Kidney epithelial cell (primary cell): Measurements from ENCODE around the gene DNAJB8. TPM values are rescaled to one million over a fixed set of nuclear protein-coding genes. Genes with fewer than 3 reads are reported as not detected.

Experiments used
- DNase-seq: peaks from one replicate; pipeline ENCODE4 v3.0.0-alpha.2; 2010; ENCODE audit warnings: low read depth
- H3K27me3 ChIP-seq: 2 replicates; pipeline ENCODE4 v1.6.0; 2011; ENCODE audit warnings: low read length; ENCODE audit not compliant: control insufficient read depth, insufficient read depth
- H3K36me3 ChIP-seq: 2 replicates; pipeline ENCODE4 v1.5.1; 2011; ENCODE audit warnings: low read length; ENCODE audit not compliant: control insufficient read depth, insufficient read depth
- H3K4me3 ChIP-seq: 2 replicates; pipeline ENCODE4 v1.5.1; 2011; ENCODE audit warnings: low read depth, mild to moderate bottlenecking, control low read depth, low read length
- total RNA-seq: library from RNA; depleted of rRNA; stranded (reverse); fragments of >200 nt; gene quantifications from 2 replicates; pipeline ENCODE4 v1.2.3, GENCODE V29; 2015
- TF ChIP-seq, protein P1 (sequence below): IDR thresholded peaks from 2 replicates; pipeline ENCODE4 v1.5.1; 2011; ENCODE audit warnings: mild to moderate bottlenecking, moderate library complexity, low read length, control low read depth, inconsistent platforms; ENCODE audit not compliant: insufficient read depth, poor library complexity, severe bottlenecking

The DNAJB8 gene
- total RNA-seq, 1 donor from 2014 or later = not detected

DNA sequence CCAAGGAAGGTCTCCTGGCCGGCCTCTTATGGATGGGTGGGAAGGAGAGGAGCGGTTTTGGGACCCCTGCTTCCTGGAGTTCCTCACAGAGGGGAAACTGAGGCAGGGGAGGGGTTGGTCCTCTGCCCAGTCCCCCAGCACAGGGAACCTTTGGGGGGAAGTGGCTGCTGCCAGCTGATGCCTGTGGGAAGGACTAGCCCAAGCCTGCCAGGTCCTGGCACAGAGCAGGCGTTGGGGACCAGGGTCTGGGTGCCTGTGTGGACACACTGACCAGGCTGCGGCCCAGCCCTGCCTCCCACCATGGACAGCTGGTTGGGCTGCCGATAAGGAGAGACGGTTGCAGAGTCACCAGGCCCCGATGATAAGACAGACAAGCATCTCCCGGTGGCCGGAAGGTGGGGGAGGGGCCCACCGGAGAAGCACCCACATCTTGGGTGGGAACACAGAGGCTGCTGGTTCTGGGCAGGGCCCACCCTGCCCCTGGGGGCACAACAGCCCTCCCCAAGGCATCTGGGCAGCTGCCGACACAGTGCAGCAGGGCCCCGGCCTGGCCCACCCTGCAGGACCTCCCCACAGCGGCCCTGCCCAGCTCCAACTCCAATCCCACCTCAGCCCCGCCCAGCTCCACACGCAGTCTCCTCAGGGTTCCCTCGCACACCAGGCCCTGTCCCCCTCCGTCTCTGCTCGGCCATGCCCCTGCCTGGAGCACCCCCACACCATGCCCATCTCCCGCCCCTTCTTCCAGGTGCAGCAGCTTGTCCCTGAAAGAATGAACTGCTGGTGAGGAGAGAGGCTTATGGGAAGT lies 50.7 kb downstream of the DNAJB8 start:
- Histone ChIP-seq H3K27me3 (peaks cover 2% of the 10 kb centered on the region), H3K36me3 (no peaks in the 10 kb centered on the region), H3K4me3 (no peak overlapping the region)
- TF ChIP-seq, protein P1, sequence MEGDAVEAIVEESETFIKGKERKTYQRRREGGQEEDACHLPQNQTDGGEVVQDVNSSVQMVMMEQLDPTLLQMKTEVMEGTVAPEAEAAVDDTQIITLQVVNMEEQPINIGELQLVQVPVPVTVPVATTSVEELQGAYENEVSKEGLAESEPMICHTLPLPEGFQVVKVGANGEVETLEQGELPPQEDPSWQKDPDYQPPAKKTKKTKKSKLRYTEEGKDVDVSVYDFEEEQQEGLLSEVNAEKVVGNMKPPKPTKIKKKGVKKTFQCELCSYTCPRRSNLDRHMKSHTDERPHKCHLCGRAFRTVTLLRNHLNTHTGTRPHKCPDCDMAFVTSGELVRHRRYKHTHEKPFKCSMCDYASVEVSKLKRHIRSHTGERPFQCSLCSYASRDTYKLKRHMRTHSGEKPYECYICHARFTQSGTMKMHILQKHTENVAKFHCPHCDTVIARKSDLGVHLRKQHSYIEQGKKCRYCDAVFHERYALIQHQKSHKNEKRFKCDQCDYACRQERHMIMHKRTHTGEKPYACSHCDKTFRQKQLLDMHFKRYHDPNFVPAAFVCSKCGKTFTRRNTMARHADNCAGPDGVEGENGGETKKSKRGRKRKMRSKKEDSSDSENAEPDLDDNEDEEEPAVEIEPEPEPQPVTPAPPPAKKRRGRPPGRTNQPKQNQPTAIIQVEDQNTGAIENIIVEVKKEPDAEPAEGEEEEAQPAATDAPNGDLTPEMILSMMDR = no peak
- DNase-seq = no peak

DNA sequence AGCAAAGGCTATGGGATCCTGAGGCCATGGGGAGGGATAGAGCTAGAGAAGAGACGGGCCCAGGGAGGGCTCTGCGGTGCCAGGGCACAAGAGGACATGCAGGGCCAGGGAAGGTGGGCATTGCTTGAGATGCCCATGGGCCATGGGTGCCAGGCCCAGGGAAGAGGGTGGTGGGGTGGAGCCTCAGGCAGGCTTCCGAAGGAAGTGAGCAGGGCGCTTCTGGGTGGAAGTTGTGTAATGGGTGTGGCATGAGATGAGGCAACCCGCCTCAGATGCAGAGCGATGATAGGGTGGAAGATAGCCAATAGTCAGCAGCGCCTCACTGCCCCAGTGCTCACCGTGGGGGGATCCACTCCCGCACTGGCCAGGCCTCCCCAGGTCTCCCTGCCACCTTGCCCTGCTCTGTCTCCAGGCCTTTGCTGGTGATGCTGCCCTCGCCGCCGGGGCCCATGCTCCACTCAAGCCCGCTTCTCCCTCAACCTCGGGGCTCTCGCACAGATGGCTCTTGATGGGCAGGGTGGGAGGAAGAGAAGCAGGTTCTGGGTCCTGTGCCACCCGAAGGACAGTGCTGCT lies 51.4 kb downstream of the DNAJB8 start:
- TF ChIP-seq, protein P1 = no peak
- peaks cover 3% of the 10 kb centered on the region for H3K27me3 ChIP-seq
- H3K4me3 ChIP-seq = no peak overlapping the region
- H3K36me3 ChIP-seq = no peaks in the 10 kb centered on the region
- DNase-seq = no peak

DNA sequence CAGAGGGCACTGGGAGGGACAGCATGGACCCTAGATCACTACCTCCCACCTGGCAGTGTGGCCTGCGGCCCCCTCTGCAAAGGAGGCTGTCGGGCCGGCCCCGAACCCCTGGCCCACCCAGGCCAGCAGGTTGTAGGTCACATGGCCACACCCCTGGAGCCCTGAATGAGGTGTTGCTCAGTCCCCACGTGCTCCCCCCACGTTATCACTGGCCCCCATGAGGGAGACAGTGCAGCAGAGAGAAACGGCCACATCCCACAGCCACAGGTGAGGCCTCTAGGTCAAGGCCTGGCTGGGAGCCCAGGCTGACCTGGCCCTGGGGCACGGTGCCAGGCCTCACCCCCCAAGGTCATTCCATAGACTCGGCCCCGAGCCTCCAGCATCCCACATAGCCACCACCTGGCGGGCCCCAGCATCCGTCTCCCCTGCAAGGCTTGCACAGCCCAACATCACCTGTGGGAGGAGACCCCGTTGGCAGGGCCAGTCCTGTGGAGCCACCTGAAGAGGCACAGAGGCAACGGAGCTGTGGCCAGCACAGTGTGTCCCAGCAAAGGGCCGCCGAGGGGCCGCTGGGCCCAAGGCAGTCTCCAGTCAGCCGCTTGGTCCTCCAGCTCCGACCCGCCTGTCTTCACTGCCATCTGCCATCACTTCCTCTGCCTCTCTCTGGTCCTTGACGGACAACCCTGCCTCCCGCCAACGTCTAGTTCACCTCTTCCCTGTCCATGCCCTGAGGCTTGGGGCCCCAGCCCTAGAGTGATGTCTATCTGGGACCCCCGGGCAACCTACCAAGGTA lies 53.1 kb downstream of the DNAJB8 start:
- TF ChIP-seq, protein P1 = no peak
- Histone ChIP-seq H3K4me3 (no peak overlapping the region), H3K27me3 (peaks cover 3% of the 10 kb centered on the region), H3K36me3 (no peaks in the 10 kb centered on the region)
- no peak for DNase-seq

DNA sequence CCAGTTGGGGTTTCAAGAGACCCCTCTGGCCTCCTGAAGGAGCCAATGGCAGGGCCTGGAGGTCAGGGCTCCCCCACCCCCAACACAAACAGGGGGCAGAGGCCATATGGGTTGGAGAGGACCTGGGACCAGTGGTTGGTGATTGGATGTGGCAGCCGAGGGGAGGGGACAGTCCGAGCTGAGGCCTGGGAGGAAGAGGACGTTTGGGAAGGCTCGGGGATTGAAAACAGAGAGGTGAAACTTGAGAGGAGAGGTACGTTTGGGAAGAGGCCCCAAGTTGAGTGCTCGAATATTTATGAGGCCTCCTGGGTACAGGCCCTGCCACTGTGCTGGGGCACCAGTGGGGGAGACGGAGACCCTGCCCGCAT lies 53.7 kb downstream of the DNAJB8 start:
- no peak overlapping the region for H3K4me3 ChIP-seq
- no peaks in the 10 kb centered on the region for H3K36me3 ChIP-seq
- TF ChIP-seq, protein P1 = no peak
- peaks cover 3% of the 10 kb centered on the region for H3K27me3 ChIP-seq
- DNase-seq = no peak

Other genes with a start within 250 kb of the DNAJB8 start
- gene GATA2, start 26.3 kb upstream of the DNAJB8 start, total RNA-seq = 5.6 and 6.0 TPM in 2 replicates
- gene RPN1, start 183.9 kb upstream of the DNAJB8 start, total RNA-seq = 348 and 362 TPM in 2 replicates